Astrocyte of the hippocampus (primary cell): ENCODE results near the gene DAZAP2.
"Not testable (repeated sequence)": the region's sequence is repeated elsewhere in the genome, so short reads cannot be mapped to it uniquely, and the experiment has no call there.

Experiments used
- DNase-seq: peaks from one replicate; pipeline ENCODE4 v3.0.0; 2011; ENCODE audit warnings: low read depth, low spot score

The DAZAP2 gene

DNA sequence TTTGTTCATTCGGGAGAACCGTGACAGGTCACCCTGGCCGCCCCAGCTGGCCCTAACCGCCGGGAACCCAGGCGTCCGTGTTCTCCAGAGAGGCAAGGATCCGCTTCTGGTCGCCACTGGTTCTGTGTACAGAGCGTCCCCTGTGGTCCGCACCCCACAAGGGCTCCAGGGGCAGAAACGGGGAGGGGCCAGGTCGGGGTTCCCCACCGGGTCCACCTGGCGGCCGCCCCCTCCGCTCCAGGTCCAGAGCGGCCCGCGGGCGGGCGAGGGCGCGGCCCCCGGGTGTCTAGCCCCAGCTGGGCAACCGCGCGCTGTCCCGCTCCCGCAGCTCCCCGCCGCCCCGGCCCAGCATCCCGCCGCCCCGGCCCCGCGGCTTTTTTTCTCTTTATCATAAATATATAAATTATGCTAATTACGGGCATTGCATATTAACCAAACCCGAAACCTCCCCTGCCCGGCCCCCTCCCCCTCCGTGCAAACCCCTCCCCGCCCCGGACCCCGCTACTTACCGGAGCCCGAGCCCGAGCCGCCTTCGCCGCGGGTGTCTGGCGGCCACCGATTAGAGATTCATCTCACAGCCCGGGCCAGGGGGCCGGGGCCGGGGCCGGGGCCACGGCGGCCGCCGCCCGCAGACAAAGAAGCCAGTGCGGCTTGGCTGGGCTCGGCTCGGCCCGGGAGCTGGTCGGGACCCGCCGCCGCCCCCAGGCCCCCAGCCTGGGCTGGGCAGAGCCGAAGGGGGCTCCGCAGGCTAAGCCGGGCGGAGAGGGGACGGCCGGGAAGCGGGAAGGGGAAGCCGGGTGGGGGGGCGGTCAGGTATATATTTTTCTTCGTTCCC is 21.3 kb upstream of the DAZAP2 start:
- peak; percentile 68 for DNase-seq

DNA sequence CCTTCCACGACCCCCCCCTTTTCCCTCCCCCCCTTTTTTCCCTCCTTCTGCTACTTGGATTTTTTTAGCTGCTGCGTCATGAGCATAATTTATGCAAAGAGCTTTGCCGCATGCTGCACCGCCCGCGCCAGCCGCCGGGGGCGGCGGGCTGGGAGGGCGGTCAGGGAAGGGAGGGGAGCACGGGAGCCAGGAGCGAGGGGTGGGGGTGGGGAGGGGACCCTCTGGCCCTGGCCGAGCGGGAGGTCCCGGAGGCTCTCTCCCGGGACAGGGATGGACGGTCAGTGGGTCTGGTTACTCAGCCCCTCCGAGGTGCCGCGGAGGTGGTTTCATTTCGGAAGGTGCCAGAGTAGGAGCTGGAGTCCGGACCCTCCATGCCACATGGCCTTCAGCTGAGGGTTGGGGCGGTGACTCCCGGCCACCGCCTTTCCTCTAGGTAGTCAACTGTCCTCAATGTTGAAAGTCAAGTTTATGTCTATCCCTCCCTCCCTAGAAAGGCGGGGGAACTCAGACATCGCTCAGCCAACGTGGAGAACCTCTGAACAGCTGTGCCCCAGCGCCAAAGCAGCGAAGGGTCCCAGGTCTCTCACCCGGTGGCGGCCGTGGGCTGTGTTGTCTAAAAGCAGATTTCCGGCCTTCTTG is 20.5 kb upstream of the DAZAP2 start, which contains the start of gene POU6F1:
Gene POU6F1 (minus strand): TSS at position 95 of the 639 bp plus-strand sequence. CDS start 11,226 bp downstream, outside the sequence.
- DNase-seq: peak; percentile 95

DNA sequence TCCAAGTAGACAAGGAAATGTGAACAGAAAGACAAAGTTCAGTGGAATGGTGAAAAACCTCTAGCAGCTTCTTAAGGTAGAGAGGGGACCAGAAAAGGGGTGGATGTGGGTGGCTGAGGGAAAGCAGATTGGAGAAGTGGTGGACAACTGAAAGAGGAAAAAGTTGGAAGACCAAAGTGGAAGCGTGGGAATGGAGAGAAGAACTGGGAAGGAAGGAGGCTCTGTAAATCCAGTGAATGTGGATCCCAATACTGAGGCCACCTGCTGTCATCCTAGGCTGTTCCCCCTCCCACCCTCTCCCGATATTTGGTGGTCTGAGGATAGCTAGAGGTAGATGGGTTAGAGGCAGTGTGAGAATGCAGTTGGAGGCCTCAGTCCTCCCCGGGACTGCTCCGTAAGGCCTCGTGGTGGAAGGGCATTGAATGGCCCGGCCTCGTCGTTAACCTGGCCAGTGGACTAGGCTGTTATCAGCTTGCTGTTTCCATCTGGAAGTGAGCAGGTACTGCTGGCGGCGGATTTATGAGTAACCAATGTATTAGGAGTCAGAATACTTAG is 19.9 kb upstream of the DAZAP2 start:
- DNase-seq: peak; percentile 13

DNA sequence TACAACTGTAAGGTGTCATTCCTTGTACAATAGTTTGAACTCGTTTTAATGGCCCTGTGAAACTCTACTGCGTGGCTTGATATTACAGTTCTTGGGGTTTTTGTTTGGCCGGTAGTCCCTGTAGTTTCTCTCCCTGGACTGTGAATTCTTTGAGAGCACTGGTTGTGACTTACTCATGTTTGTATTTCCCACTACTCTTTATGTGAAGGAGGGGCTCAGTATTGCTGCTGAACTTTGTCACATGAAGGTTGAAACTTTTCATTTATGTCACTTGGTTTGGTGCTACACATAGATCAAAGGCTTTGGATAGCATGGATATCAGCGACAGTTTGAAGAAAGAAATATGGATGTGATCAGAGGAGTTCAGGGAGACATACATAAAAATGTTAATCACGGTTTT is 19.3 kb upstream of the DAZAP2 start:
- peak; percentile 3 for DNase-seq

DNA sequence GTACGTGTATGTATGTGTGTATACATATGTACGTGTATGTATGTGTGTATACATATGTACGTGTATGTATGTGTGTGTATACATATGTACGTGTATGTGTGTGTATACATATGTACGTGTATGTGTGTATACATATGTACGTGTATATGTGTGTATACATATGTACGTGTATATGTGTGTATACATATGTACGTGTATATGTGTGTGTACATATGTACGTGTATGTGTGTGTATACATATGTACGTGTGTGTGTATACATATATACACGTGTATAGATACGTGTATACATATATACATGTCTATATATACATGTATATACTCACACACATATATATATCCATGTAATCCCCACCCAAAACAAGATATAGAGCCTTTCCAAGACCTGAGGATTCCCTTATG is 18.8 kb upstream of the DAZAP2 start:
- DNase-seq: not testable (repeated sequence)

DNA sequence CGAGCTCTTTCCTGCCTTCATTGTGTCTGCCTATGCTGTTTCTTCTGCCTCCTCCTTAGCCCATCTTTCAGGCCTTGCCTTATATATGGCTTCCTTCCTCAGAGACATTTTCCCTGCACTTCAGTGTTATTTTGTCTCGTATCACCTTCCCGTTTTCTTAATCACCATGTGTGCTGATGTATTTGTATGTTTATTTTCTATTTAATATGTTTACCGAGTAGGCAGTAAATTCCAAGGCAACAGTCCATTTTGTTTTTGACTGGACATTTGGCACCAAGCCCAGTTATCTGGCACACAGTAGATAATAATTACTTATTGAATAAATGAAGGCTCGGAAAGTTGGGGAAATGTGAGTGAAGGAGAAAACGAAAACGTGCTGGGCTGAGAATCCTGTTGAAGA is 16.2 kb upstream of the DAZAP2 start:
- peak; percentile 30 for DNase-seq

DNA sequence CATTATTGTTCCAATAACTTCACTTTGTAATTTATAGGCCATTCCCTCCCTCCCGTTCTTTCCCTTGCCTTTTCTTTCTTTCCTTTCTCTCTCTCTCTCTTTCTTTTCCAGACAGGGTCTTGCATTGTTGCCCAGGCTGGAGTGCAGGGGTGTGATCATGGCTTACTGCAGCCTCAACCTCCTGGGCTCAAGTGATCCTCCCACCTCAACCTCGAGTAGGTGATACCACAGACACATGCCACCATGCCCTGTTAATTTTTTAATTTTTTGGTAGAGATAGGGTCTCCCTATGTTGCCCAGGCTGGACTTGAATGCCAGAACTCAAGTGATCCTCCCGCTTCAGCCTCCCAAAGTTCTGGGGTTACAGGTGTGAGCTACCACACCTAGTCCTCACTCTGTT is 14.0 kb upstream of the DAZAP2 start:
- DNase-seq: no peak

DNA sequence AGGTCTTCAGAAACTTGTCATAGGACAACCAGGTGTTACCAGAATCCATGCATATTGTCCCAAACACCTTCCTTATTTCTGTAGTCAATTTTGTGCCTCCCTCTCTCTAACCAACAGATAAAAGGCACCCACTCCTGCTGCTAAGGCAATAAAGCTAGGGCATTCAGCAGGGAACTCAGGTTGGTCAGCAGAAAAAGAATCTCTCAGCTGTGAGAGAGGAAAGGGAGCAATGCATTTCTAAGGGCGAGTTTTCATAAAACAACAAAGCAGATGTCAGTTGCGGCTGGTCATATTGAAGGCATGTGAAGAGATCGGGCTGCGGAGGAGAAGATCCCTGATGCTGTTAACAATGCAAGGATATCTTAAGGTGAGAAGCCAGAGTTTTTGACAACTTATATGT is 13.4 kb upstream of the DAZAP2 start:
- no peak for DNase-seq

DNA sequence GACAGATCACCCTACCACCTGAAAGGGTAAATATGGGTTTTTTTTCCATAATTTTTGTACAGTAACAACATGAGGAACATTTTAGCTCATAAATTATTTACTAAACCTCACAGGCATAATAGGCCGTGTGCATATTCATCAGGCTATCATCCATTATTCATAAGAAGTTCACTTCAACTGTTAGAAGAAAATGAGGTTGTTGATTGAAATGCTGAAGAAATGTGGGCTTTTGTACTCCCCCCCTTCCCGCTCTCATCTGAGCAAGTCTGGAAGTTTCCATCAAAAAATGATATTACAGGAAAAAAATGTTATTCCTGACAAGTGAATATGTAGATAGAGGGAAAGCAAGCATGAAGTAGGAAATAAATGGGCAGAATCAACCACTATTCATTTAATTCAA is 12.9 kb upstream of the DAZAP2 start:
- no peak for DNase-seq

DNA sequence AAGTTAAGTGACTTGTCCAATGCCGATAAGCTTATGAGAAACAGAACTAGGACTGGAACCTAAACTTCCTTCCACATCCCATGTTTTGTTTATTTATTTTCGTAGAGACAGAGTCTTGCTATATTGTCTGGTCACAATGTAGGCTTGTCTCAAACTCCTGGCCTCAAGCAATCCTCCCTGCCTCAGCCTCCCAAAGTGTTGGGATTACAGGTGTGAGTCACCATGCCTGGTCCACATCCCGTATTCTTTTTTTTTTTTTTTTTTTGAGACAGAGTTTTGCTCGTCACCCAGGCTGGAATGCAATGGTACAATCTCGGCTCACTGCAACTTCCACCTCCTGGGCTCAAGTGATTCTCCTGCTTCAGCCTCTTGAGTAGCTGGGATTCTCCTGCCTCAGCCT is 11.5 kb upstream of the DAZAP2 start:
- not testable (repeated sequence) for DNase-seq

DNA sequence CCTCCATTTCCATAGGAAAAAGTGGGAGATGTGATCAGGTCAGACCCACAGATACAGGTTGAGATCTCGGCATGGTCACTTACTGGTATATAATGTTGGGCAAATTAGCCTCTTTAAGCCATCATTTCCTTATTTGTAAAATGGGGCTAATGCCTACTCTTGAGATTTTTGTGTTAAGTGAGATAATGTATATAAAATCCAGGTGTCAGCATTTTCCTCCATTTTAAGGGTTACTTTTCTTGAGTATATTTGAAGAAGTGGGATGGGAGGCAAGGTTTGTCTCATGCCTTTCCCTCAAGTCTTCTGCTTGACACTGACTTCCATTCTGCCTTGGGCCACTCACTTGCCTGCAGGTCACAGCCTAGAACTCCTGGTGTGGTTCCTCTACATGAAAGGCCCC is 10.7 kb upstream of the DAZAP2 start:
- DNase-seq: no peak

DNA sequence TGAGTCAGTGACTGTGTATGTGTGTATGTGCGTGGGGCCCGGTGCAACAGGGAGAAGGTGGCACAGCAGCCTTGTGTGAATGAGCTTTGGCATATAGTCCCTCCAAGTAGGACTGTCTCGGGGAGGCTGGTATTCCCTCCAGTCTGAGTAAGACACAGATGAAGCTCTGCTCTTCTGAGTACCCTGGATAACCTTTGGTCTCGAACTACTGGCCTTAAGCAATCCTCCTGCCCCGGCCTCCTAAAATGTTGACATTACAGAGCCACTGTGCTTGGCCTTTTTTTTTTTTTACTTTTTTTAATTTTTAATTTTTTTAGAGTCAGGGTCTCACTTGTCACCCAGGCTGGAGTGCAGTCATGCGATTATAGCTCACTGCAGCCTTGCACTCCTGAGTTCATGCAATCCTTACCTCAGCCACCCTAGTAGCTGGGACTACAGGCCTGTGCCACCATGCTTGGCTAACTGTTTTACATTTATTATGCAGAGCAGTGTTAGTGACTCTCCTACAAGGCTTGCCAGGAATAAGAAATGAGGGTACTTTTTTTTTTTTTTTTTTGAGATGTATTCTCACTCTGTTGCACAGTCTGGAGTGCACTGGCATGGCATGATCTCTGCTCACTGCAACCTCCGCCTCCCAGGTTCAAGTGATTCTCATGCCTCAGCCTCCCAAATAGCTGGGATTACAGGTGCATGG is 9.4 kb upstream of the DAZAP2 start:
- no peak for DNase-seq

DNA sequence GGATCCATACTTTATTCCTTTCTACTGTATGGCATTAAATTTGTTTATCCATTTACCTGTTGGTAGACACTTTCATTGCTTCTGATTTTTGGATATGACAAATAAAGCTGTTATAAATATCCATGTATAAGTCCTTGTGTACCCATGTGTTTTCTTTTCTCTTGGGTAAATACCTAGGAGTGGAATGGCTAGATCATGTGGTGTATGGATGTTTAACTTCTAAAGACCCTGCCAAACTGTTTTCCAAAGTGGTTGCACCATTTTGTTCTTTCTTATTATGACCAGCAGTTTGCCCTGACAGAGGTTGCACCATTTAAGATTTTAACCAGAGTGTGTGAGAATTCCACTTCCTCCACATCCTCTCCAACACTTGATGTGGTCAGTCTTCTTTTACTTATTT is 6.0 kb upstream of the DAZAP2 start:
- no peak for DNase-seq

DNA sequence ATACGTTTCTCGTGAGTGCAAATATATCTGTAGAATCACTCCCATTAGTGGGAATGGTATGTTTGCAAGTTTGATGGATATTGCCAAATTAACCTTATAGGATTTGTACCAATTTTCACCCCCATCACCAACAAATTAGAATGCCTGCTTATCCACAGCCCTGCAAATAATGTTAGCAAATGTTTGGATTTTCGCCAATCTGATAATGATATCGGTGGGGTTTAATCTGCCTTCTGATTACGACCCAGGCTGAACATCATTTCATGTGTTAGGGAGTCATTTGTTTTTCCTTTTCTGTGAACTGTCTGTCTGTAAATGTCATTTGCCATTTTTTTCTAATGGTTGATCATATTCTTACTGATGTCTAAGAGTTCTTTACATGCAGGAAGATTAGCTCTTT is 4.1 kb upstream of the DAZAP2 start:
- no peak for DNase-seq

DNA sequence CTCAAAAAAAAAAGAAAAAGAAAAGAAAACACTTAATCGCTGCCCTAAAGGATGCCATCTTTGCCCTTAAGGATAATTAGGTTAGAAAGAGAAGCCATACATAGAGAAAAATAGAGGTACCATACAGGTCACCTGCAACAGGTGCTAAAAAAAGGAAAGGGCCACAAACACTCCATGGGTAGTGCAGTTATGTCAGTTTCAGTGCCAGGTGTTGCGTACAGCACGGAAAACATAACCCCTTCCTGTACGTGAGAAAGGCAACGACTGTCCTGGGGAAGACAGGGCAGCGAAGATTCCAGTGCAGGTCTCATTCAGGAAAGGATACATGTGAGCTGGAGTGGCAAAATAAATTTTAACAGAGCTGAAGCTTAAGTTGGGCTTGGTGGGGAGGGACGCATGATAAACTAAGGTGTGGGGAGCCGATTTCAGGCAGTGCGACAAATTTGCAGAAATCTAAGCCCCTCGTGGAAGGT is 553 bp upstream of the DAZAP2 start:
- DNase-seq: no peak

DNA sequence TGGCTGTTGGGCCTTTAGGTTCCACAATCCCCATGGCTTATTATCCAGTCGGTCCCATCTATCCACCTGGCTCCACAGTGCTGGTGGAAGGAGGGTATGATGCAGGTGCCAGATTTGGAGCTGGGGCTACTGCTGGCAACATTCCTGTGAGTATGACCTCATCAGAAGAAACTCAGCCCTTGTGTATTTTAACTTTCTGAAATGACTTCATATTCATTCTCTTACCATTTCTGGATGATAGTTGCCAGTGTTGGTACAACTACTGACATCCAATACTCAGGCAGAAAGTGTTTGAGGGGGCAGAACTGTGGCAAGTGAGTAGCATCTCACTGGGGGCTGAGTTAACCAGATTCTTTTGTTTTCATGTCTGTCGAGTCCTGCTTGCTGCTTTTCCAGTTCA is 2.3 kb downstream of the DAZAP2 start:
- DNase-seq: peak; percentile 63

DNA sequence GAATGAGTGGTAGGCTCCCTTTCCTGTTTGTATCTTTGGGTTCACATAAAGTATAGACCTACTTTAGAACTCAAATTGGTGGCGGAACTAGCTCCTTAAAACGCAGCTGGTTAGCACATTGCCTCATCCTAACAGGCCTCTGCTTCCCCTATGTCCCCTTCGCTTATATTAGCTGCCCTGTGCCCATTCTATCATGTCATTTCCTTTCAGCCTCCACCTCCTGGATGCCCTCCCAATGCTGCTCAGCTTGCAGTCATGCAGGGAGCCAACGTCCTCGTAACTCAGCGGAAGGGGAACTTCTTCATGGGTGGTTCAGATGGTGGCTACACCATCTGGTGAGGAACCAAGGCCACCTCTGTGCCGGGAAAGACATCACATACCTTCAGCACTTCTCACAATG is 3.5 kb downstream of the DAZAP2 start:
- DNase-seq: no peak

DNA sequence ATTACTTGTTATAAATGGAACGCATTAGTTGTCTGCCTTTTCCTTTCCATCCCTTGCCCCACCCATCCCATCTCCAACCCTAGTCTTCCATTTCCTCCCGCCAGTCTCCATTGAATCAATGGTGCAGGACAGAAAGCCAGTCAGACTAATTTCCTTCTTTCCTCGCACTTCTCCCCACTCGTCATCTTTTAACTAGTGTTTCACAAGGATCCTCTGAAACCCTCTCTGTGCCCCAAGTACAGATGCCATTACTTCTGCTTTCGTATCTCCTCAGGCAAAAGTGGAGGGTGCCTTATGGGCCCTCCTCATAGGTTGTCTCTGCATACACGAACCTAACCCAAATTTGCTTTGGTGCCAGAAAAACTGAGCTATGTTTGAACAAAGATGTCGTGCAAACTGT is 4.2 kb downstream of the DAZAP2 start:
- no peak for DNase-seq

DNA sequence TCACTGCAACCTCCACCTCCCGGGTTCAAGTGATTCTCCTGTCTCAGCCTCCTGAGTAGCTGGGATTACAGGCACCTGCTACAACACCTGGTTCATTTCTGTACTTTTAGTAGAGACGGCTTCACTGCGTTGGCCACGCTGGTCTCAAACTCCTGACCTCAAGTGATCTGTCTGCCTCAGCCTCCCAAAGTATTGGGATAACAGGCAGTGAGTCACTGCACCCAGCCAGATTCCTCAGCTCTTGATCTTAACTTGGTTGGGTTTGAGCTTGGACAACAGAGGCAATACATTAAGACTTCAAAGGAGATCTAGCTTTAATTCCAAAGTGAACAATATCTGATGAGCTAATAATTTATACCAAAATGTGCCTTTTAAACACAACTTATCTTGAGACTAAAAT is 5.6 kb downstream of the DAZAP2 start:
- DNase-seq: peak; percentile 31

DNA sequence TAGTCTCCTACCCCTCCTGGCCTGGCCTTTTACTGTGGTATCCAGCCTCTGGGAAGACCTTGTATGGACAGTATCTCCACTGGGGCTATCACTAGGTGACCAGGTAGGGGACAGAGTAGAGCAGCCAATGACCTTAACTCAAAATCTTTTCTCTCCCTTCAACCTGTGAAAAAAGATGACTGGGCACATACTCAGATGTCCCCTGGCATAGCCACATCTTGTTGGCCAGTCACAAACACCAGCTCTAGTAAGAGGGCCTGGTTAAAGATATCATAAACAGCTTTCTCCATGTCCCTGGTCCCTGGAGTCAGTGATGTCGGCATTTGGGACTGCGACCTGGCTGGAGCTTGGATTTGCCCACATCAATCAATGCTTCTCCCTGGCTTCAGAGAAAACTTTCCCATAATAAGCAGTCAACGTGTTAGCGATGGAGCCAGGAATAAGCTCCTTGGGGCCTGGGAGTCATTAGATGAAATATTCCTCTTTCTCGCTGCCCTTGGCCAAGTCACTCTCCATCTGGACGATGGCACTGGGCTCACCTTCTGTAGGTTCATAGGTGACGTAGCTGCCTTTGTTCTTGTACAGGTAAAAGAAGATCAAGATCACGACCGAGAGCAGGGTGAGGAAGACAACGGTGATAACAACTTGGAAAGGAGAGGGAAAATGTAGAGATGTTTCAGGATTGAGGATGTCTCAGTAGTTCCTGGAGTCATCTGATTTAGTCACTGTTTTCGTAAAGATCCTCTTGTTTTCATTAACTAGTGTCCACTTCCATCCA is 7.0 kb downstream of the DAZAP2 start:
- DNase-seq: no peak

DNA sequence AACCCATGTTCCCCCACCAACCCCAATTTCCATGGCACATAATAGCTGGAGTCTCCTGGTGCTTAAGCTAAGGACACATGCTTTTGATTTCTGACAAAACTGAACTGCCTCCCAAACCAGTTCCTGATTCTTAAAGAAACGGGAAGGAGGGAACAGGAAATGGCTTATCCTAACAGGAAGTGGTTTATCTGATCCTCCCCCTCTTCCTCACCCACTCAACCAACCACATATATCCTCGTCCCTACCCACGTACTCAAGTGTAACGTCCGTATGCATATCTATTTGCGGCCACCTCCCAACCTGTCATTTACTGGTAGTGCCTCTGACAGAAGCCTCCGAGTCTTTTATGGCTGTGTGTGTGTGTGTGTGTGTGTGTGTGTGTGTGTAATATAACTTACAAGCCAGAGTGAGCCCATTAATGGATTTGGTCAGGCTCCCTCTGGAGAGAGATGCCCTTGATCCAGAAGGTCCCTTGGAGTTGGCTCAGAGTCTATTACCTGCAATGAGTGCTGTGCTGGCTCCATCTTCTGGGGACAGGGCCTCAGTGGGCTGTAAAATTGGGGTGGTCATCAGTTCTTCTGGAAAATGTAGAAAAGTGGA is 7.7 kb downstream of the DAZAP2 start:
- DNase-seq: no peak
